GM12801 (cell line): Measurements from ENCODE around the gene HES4.

Source experiments
- CTCF ChIP-seq: IDR thresholded peaks from one replicate; pipeline ENCODE4 v1.5.1; 2011; ENCODE audit warnings: control low read depth; ENCODE audit not compliant: insufficient read length; ENCODE audit errors: extremely low read depth

Gene HES4

GRCh38 chr1:955474-955873 is 44.4 kb downstream of the HES4 start:
- TF ChIP-seq CTCF = no peak

GRCh38 chr1:954927-955326 is 45.0 kb downstream of the HES4 start:
- no peak for TF ChIP-seq CTCF

GRCh38 chr1:953524-954320 is 46.2 kb downstream of the HES4 start:
- TF ChIP-seq CTCF = no peak

GRCh38 chr1:952603-953002 is 47.3 kb downstream of the HES4 start:
- no peak for TF ChIP-seq CTCF

GRCh38 chr1:952201-952600 is 47.7 kb downstream of the HES4 start:
- TF ChIP-seq CTCF = no peak

GRCh38 chr1:951364-951763 is 48.5 kb downstream of the HES4 start:
- no peak for TF ChIP-seq CTCF

GRCh38 chr1:950881-951280 is 49.0 kb downstream of the HES4 start:
- TF ChIP-seq CTCF = no peak

- no peak for TF ChIP-seq CTCF
Measured at GRCh38 chr1:950268-950667, 49.6 kb downstream of the HES4 start.
